K562 (cell line): Measurements from ENCODE around the gene PRKCQ. TPM values are rescaled to one million over a fixed set of nuclear protein-coding genes. Genes with fewer than 3 reads are reported as not detected.

Experiments used
- ATAC-seq: fragments of 200-7000 bp; cut with Tn5 transposase; 3 replicates; pipeline ENCODE4 v1.9.1; 2020; ENCODE audit warnings: moderate library complexity
- BruUV-seq: library from RNA; stranded (reverse); fragments of 400-500 nt; replicated peaks from 2 replicates; lab custom pipeline; 2021; lab: Mats Ljungman, UMichigan
- CTCF ChIA-PET: fragments of 300-600 bp; formaldehyde crosslinking; extraction: SDS; loops from one replicate; lab custom pipeline; 2021; ENCODE audit warnings: low intra/inter-chr PET ratio; lab: Yijun Ruan, JAX
- POLR2A ChIA-PET: fragments of 300-600, 350-650 bp; sonication (Branson Sonifier 250); formaldehyde crosslinking; extraction: SDS; loops from one replicate; lab custom pipeline; 2021; ENCODE audit warnings: antibody characterized with exemption, inconsistent platforms; lab: Yijun Ruan, JAX
- DNase-seq, 4 experiments: peaks; one replicate each; pipeline versions ENCODE4 v3.0.0 to v3.0.0-alpha.2; 2011 to 2018; ENCODE audit warnings: low spot score in 3 of 4, mixed read lengths in 3 of 4; ENCODE audit errors: extremely low read depth in 1 of 4
- FAIRE-seq: peaks from 2 replicates; lab custom pipeline; 2011; peaks lifted over from hg19 to GRCh38; lab: Jason Lieb, UNC
- H2AFZ ChIP-seq: 2 replicates; pipeline ENCODE4 v1.6.0; 2011; ENCODE audit warnings: low read depth, low read length, control low read depth, inconsistent platforms
- H3K27ac ChIP-seq: fragments of 200-600 bp; 3 replicates; pipeline ENCODE4 v1.8.0; 2011; ENCODE audit warnings: low read depth, mild to moderate bottlenecking, control low read depth, inconsistent platforms, low read length, moderate library complexity, mixed read lengths; ENCODE audit errors: extremely low read depth
- H3K27me3 ChIP-seq, 2 experiments: fragments of 300-600 bp in 1 of 2; 2 replicates in 1 of 2; 3 replicates in 1 of 2; pipeline versions ENCODE4 v1.6.0 to v1.8.0; 2011; ENCODE audit warnings: inconsistent platforms in 2 of 2, low read length in 2 of 2, mild to moderate bottlenecking in 1 of 2, mixed read lengths in 1 of 2, moderate library complexity in 1 of 2; ENCODE audit not compliant: control insufficient read depth in 2 of 2, insufficient read depth in 2 of 2
- H3K36me3 ChIP-seq: fragments of 300-600 bp; 3 replicates; pipeline ENCODE4 v1.8.0; 2011; ENCODE audit warnings: mild to moderate bottlenecking, low read length, inconsistent platforms; ENCODE audit not compliant: control insufficient read depth, insufficient read depth
- H3K4me1 ChIP-seq, 2 experiments: fragments of 200-600 bp in 1 of 2; replicated peaks in 1 of 2; 2 replicates in 1 of 2; 3 replicates in 1 of 2; pipeline versions ENCODE4 v1.5.1 to v1.8.0; 2011; ENCODE audit warnings: inconsistent platforms in 2 of 2, low read length in 2 of 2, mild to moderate bottlenecking in 1 of 2, mixed read lengths in 1 of 2, moderate library complexity in 1 of 2; ENCODE audit not compliant: control insufficient read depth in 2 of 2, insufficient read depth in 2 of 2
- H3K4me2 ChIP-seq: 2 replicates; pipeline ENCODE4 v1.6.1; 2011; ENCODE audit warnings: low read length, control low read depth, inconsistent platforms, mixed read lengths; ENCODE audit not compliant: insufficient read depth
- H3K4me3 ChIP-seq: fragments of 200-600 bp; sonication (generic), shearing (Covaris generic); 2 replicates; pipeline ENCODE4 v1.5.1; 2016; ENCODE audit warnings: control low read depth, inconsistent platforms
- H3K79me2 ChIP-seq: fragments of 200-600 bp; 3 replicates; pipeline ENCODE4 v1.8.0; 2011; ENCODE audit warnings: low read length, inconsistent platforms; ENCODE audit not compliant: control insufficient read depth, insufficient read depth
- H3K9ac ChIP-seq, 2 experiments: 2 replicates each; pipeline versions ENCODE4 v1.6.0 to v1.6.1; 2011; ENCODE audit warnings: low read depth in 2 of 2, low read length in 2 of 2, control low read depth in 1 of 2, inconsistent platforms in 1 of 2, mild to moderate bottlenecking in 1 of 2, mixed read lengths in 1 of 2; ENCODE audit not compliant: insufficient read depth in 1 of 2
- H3K9me1 ChIP-seq: one replicate; pipeline ENCODE4 v1.6.0; 2011; ENCODE audit warnings: inconsistent platforms, mild to moderate bottlenecking, low read length, moderate library complexity; ENCODE audit not compliant: control insufficient read depth, insufficient read depth
- H3K9me3 ChIP-seq: replicated peaks from 2 replicates; pipeline ENCODE4 v1.5.1; 2011; ENCODE audit warnings: low read depth, low read length, inconsistent platforms; ENCODE audit not compliant: control insufficient read depth, insufficient read depth
- H4K20me1 ChIP-seq: replicated peaks from 2 replicates; pipeline ENCODE4 v1.6.1; 2011; ENCODE audit warnings: low read length, inconsistent platforms, mixed read lengths; ENCODE audit not compliant: control insufficient read depth, insufficient read depth
- MGA ChIP-seq: fragments of 450-650 bp; IDR thresholded peaks from 2 replicates; pipeline ENCODE4 v1.6.1; 2016; ENCODE audit warnings: mild to moderate bottlenecking, moderate library complexity
- NCOA4 ChIP-seq: fragments of 450-650 bp; IDR thresholded peaks from 2 replicates; pipeline ENCODE4 v1.6.1; 2018; ENCODE audit warnings: mild to moderate bottlenecking; ENCODE audit not compliant: partially characterized antibody
- PHB ChIP-seq: fragments of 250-450 bp; sonication (Bioruptor Pico); IDR thresholded peaks from 2 replicates; pipeline ENCODE4 v1.5.0; 2021
- RBM39 ChIP-seq: fragments of 200-400 bp; formaldehyde crosslinking; optimal IDR thresholded peaks from 2 replicates; pipeline ENCODE3; 2018; ENCODE audit warnings: low read depth, low read length
- SNRNP70 ChIP-seq: fragments of 200-400 bp; formaldehyde crosslinking; optimal IDR thresholded peaks from 2 replicates; pipeline ENCODE3; 2017; ENCODE audit warnings: low read depth, low read length
- WGBS: fragments of 100-300 bp; shearing (Covaris generic); methylation state at CpG from one replicate; pipeline ENCODE4 v1.1.6; 2016; ENCODE audit warnings: low coverage, mixed read lengths; ENCODE audit not compliant: insufficient coverage; ENCODE audit errors: missing lambda C conversion rate; 5-methylcytosine and 5-hydroxymethylcytosine counted together
- in situ Hi-C: fragments of 300-500 bp; cut with MboI; formaldehyde crosslinking; loops from 4 replicates; pipeline ENCODE4 v1.15.0; 2018; ENCODE audit warnings: inconsistent platforms, mixed read lengths
- intact Hi-C: fragments of 100-400 bp; cut with micrococcal nuclease; formaldehyde crosslinking; loops from 2 replicates; pipeline ENCODE4 v1.14.2; 2022
- polyA plus RNA-seq, 8 experiments: library from polyadenylated mRNA; depleted of rRNA in 4 of 8; stranded (reverse) in 5 of 8; unstranded in 3 of 8; fragments of >200 nt; fragmentation: Nextera tagmentation in 2 of 8; fragmentation: Illumina TruSeq in 1 of 8; extraction: Ambion mirVana in 2 of 8; extraction: Trizol in 1 of 8; gene quantifications; 2 replicates each; pipeline versions ENCODE4 v1.2.1 to v1.2.3, GENCODE V29; 2011 to 2014; ENCODE audit warnings: inconsistent platforms in 1 of 8, missing spikeins in 1 of 8
- total RNA-seq, 7 experiments: library from RNA; depleted of rRNA in 6 of 7; stranded (reverse); fragments of >200 nt in 6 of 7; fragmentation: Illumina TruSeq in 2 of 7; extraction: Trizol in 2 of 7; gene quantifications; 2 replicates each; pipeline versions ENCODE4 v1.2.1 to v1.2.3, GENCODE V29; 2011 to 2021; ENCODE audit warnings: low replicate concordance in 1 of 7
- TF ChIP-seq, protein P1 (sequence below), 3 experiments: fragments of 200-800 bp in 1 of 3; sonication (Bioruptor generic) in 1 of 3; sonication (generic) in 1 of 3; formaldehyde crosslinking in 1 of 3; IDR thresholded peaks; 2 replicates each; pipeline versions ENCODE4 v1.6.1 to v1.8.0; 2016 to 2022; ENCODE audit warnings: mild to moderate bottlenecking in 2 of 3, missing compliant biosample characterization in 2 of 3, missing genetic modification characterization in 2 of 3, missing genetic modification reagents in 1 of 3

The PRKCQ gene
- total and polyA plus RNA-seq, 9 of the 15 experiments (the other 6 are each of a cell fraction or from before 2014, with no cell fraction given): 4.4 to 23.3 (median 14.6) TPM

DNA sequence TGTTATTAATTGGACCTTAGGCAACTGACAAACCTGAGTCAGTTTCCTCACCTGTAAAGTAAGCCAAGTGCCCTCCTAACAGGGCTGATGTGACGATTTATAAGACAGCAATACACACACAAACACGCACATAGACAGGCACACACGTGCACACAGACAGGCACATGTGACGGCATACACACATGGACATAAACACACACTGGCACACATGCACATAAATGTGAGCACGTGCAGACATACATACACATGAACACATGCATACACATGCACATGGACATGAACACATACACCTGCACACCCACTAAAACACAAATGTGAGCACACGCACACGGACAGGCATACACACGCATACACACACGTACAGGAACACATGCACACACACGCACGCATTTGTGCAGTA is 148.9 kb downstream of the PRKCQ start (continued):
- TF ChIP-seq SNRNP70: no peak
- TF ChIP-seq, all 486 proteins: peak for 0

DNA sequence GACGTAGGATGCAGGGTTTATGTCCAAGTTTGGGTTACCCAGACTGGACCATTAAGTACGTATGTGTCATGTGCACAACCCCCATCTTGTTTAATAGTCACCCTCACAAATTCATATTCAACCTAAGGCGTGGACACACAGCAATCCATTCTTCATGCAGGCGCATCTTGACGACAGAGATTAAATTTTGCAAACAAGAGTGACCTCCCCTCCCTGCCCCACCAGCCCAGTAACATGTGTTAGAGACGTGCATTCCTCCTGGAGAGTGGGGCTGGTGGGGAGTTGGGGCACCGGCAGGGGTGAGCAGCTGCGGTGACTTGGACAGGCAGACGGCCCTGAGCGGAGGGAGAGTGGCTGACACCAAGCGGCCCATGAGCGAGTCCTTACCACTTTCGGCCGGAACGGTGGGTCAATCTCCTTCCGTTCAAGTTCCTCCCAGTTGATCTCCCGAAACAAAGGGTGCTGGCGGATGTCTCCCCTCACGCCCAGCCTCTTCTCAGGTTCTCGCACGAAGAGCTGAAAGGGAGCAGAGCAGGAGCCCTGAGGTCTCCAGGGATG is 149.6 kb downstream of the PRKCQ start:
- no TSS peak for BruUV-seq
- no peak overlapping the region for H3K9ac ChIP-seq
- intact Hi-C loops: no loop called here
- ATAC-seq (no peak), DNase-seq (no peak), FAIRE-seq (no peak)
- no peaks in the 10 kb centered on the region for H3K79me2 ChIP-seq
- no peak overlapping the region for H2AFZ ChIP-seq
- H3K27me3 ChIP-seq: no peaks in the 10 kb centered on the region
- no peaks in the 10 kb centered on the region; the same call in 2 of the 3 replicates for H3K36me3 ChIP-seq
- H3K27ac ChIP-seq: no peak overlapping the region
- H3K9me1 ChIP-seq: no peaks in the 10 kb centered on the region
- no peak overlapping the region for H3K4me3 ChIP-seq
- ChIA-PET CTCF (no interaction called here), POLR2A (no interaction called here)
- H3K4me1 ChIP-seq: 0 out of 5 replicates have a peak, but pooled peaks cover 0 to 2% of the 10 kb centered on the region in 2 experiments
- WGBS: 84% methylated on average over 11 of the region's 21 CpGs
- H3K9me3 ChIP-seq: no peaks in the 10 kb centered on the region
- no peaks in the 10 kb centered on the region for H4K20me1 ChIP-seq
- no peak overlapping the region for H3K4me2 ChIP-seq
- in situ Hi-C loops: no loop called here
- TF ChIP-seq, protein P1, sequence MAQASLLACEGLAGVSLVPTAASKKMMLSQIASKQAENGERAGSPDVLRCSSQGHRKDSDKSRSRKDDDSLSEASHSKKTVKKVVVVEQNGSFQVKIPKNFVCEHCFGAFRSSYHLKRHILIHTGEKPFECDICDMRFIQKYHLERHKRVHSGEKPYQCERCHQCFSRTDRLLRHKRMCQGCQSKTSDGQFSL (CRISPR knock-in tag; IDR thresholded peaks at IDR 0.05): no peak
- TF ChIP-seq, protein P1 (tag; IDR thresholded peaks at IDR 0.05): no peak
- no peak for TF ChIP-seq RBM39
- TF ChIP-seq PHB: no peak
- no peak for TF ChIP-seq MGA
- no peak for TF ChIP-seq NCOA4
